ENCODE results near the gene DKK2.

DNA sequence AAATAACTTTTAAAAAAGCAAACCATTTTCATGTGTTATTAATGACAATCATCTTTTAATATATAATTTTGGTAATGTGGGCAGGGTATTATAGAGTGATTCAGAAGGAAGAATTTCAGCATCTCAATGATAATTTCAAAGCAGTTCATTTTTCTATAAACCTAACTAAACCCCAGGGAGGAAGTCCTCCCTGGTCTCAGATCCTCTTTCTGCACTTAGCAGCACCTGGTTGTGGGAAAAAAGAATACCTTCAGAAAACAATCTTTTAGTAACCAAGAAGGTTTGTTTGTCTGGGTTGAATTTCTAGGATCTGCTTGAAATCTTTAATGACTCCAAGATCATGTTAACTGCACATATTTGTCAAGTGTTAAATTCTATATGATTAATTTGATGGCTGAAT is 29.9 kb downstream of the DKK2 start:
- TF ChIP-seq EZH2 (IDR thresholded peaks at IDR 0.05; ENCODE audit: borderline replicate concordance, low read length) = no peak
- TF ChIP-seq, protein P1, sequence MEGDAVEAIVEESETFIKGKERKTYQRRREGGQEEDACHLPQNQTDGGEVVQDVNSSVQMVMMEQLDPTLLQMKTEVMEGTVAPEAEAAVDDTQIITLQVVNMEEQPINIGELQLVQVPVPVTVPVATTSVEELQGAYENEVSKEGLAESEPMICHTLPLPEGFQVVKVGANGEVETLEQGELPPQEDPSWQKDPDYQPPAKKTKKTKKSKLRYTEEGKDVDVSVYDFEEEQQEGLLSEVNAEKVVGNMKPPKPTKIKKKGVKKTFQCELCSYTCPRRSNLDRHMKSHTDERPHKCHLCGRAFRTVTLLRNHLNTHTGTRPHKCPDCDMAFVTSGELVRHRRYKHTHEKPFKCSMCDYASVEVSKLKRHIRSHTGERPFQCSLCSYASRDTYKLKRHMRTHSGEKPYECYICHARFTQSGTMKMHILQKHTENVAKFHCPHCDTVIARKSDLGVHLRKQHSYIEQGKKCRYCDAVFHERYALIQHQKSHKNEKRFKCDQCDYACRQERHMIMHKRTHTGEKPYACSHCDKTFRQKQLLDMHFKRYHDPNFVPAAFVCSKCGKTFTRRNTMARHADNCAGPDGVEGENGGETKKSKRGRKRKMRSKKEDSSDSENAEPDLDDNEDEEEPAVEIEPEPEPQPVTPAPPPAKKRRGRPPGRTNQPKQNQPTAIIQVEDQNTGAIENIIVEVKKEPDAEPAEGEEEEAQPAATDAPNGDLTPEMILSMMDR (conservative IDR thresholded peaks at IDR 0.05 in 1 of 2, IDR thresholded peaks at IDR 0.05 in 1 of 2; ENCODE audit: extremely low read depth in 1 of 2, insufficient read depth in 1 of 2, low read depth in 1 of 2, low read length in 2 of 2) = no peak

Data from mammary epithelial cell (primary cell).